ENCODE results near the gene SRSF10. TPM values are rescaled to one million over a fixed set of nuclear protein-coding genes. Genes with fewer than 3 reads are reported as not detected.
A peak's percentile ranks its signal among the peaks of the same experiment; 100 is the strongest.

SRSF10 gene
- total and polyA plus RNA-seq, 9 of the 15 experiments (the other 6 are each of a cell fraction or from before 2014, with no cell fraction given): 154 to 264 (median 205) TPM

GRCh38 chr1:23964235-23964668, 15.9 kb downstream of the SRSF10 start (continued):
- TF ChIP-seq ZNF449 (CRISPR knock-in tag; IDR thresholded peaks at IDR 0.05) (no peak), PHTF2 (CRISPR knock-in tag; IDR thresholded peaks at IDR 0.05) (no peak), TFAM (CRISPR knock-in tag; conservative IDR thresholded peaks at IDR 0.05) (no peak), IRF2 (CRISPR knock-in tag; IDR thresholded peaks at IDR 0.05) (no peak), FOXA3 (CRISPR knock-in tag; conservative IDR thresholded peaks at IDR 0.05 in 1 of 2, IDR thresholded peaks at IDR 0.05 in 1 of 2) (no peak), NFRKB (IDR thresholded peaks at IDR 0.05; ENCODE audit: low read depth) (no peak), HDAC1 (IDR thresholded peaks at IDR 0.05) (no peak), THRB (CRISPR knock-in tag; conservative IDR thresholded peaks at IDR 0.05) (0 out of 2 replicates have a peak, but pooled peaks have one; percentile 8), ZNF785 (CRISPR knock-in tag; IDR thresholded peaks at IDR 0.05) (no peak), GTF2E2 (tag; IDR thresholded peaks at IDR 0.05) (0 out of 2 replicates have a peak, but pooled peaks have one; percentile 3), FOXJ2 (tag; IDR thresholded peaks at IDR 0.05) (0 out of 2 replicates have a peak, but pooled peaks have one; percentile 15), HOMEZ (CRISPR knock-in tag; IDR thresholded peaks at IDR 0.05) (no peak), HNRNPH1 (optimal IDR thresholded peaks at IDR 0.05; ENCODE audit: low read depth, low read length) (no peak), SREBF2 (CRISPR knock-in tag; IDR thresholded peaks at IDR 0.05) (no peak), TBP (optimal IDR thresholded peaks at IDR 0.05; ENCODE audit: low read depth, low read length) (no peak), HOXB6 (CRISPR knock-in tag; IDR thresholded peaks at IDR 0.05; ENCODE audit: borderline replicate concordance) (no peak), KLF10 (CRISPR knock-in tag; IDR thresholded peaks at IDR 0.05) (no peak), TEAD4 (IDR thresholded peaks at IDR 0.05; ENCODE audit: low read length) (peak; percentile 27), TEAD4 (CRISPR knock-in tag; IDR thresholded peaks at IDR 0.05; ENCODE audit: borderline replicate concordance) (no peak), ZBTB1 (CRISPR knock-in tag; IDR thresholded peaks at IDR 0.05; ENCODE audit: borderline replicate concordance, low read depth) (no peak), ZNF197 (CRISPR knock-in tag; IDR thresholded peaks at IDR 0.05; ENCODE audit: low read depth) (no peak), E2F8 (IDR thresholded peaks at IDR 0.05; ENCODE audit: low read depth, partially characterized antibody) (peak; percentile 65), TAF1 (IDR thresholded peaks at IDR 0.05; ENCODE audit: control insufficient read depth, extremely low read depth, insufficient read depth, low read length, severe bottlenecking) (no peak)

All from K562 (cell line).